Endometrium (tissue), 2 donors: ENCODE results near the gene RPL9.
"Not testable (repeated sequence)": the region's sequence is repeated elsewhere in the genome, so short reads cannot be mapped to it uniquely, and the experiment has no call there.

Source experiments
- FAIRE-seq: peaks from 2 replicates; lab custom pipeline; 2012; peaks lifted over from hg19 to GRCh38; lab: Jason Lieb, UNC
- donor health status: control.
- donor health status: control.

RPL9 gene

GRCh38 chr4:39458505-39459300 lies at the start of gene RPL9, which contains the start of gene LIAS:
Gene RPL9, minus strand, starts transcription at chr4:39458922. Its CDS starts 483 bp downstream, at chr4:39458439.
Gene LIAS, plus strand, starts transcription at chr4:39459056. Its CDS starts 62 bp downstream, at chr4:39459118.
- FAIRE-seq = peak; percentile 89

GRCh38 chr4:39505581-39505980 lies 46.9 kb upstream of the RPL9 start:
- FAIRE-seq = no peak

DNA sequence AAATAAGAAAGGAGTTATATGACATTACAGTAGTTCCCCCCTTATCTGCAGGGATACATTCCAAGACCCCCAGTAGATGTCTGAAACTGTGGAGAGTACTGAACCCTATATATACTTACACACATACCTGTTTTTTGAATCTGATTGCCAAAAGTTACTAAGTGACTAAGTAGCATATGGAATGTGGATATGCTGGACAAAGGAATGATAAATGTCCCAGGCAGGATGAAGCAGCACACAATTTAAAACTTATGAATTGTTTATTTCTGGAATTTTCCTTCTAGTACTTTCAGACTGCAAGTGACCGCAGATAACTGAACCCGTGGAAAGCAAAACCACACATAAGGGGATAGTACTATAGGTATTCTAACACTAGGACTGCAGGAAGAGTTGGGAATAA lies 45.8 kb upstream of the RPL9 start:
- FAIRE-seq = no peak

DNA sequence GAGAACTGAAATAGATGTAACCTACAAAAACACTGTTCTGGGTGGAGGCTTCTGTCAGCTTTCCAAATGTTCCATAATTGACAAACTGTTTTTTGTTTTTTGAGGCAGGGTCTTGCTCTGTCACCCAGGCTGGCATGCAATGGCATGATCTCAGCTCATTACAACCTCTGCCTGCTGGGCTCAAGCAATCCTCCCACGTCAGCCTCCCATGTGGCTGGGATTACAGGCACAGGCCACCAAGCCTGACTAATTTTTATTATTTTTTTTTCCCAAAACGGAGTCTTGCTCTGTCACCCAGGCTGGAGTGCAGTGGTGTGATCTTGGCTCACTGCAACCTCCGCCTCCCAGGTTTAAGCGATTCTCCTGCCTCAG lies 43.9 kb upstream of the RPL9 start:
- FAIRE-seq = not testable (repeated sequence)

- no peak for FAIRE-seq
Observed at GRCh38 chr4:39502019-39502663, 43.4 kb upstream of the RPL9 start.

GRCh38 chr4:39498727-39499020 lies 40.0 kb upstream of the RPL9 start:
- no peak for FAIRE-seq

- no peak for FAIRE-seq
Observed at GRCh38 chr4:39497909-39498726, 39.4 kb upstream of the RPL9 start.

- FAIRE-seq = no peak
Observed at GRCh38 chr4:39495446-39496213, 36.9 kb upstream of the RPL9 start.

DNA sequence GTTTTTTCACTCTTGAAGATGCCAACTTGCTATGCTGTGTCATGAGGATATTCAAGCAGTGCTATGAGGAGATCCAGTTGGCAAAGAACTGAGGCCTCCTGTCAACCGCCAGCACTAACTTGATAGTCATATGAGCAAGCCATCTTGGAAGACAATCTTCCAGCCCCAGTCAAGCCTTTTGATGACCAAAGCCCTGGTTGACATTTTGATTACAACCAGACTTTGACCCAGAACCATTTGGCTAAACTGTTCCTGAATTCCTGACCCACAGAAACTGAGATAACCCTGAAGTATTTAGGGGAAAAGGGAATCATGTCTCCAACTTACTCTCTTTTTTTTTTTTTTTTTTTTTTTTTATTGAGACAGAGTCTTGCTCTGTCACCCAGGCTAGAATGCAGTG lies 35.6 kb upstream of the RPL9 start:
- FAIRE-seq = no peak

GRCh38 chr4:39490322-39490721 lies 31.6 kb upstream of the RPL9 start:
- no peak for FAIRE-seq

GRCh38 chr4:39486221-39486804 lies 27.6 kb upstream of the RPL9 start:
- no peak for FAIRE-seq

- FAIRE-seq = no peak
Observed at GRCh38 chr4:39484582-39485272, 26.0 kb upstream of the RPL9 start.

DNA sequence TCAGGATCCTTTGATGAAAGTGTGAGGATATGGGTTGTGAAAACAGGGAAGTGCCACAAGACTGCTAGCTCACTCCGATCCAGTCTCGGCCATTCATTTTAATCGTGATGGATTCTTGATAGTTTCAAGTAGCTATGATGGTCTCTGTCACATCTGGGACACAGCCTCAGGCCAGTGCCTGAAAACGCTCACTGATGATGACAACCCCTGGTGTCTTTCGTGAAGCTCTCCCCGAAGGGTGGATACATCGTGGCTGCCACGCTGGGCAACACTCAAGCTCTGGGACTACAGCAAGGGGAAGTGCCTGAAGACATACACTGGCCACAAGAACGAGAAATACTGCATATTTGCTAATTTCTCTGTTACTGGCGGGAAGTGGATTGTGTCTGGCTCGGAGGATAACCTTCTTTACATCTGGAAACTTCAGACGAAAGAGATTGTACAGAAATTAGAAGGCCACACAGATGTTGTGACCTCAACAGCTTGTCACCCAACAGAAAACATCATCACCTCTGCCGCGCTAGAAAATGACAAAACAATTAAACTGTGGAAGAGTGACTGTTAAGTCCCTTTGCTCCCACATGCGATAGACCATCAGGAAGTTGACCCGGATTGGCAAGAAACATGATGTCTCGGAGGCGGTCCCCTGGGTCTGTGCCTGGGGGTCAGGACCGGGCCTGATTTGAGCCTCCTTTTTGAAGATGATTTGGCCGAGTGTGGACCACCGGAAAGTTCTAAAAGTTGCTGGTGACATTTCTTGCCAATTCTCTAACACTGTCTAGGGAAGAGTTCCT lies 22.4 kb upstream of the RPL9 start:
- FAIRE-seq = no peak

DNA sequence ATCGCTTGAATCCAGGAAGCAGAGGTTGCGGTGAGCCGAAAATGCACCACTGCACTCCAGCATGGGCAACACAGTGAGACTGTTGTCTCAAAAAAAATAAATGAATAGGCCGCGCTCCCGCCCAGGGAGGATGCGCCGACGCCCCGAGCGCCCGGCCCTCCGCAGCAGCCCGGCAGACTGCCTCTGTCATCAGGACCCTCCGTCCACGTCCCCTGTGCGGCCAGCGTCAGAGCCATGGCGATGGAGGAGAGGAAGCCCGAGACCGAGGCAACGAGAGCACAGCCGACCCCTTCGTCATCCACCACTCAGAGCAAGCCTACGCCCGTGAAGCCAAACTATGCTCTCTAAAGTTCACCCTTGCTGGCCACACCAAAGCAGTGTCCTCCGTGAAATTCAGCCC lies 21.5 kb upstream of the RPL9 start:
- FAIRE-seq = no peak

- no peak for FAIRE-seq
Observed at GRCh38 chr4:39476187-39476895, 17.6 kb upstream of the RPL9 start.

GRCh38 chr4:39472396-39472795 lies 13.7 kb upstream of the RPL9 start:
- FAIRE-seq = no peak

GRCh38 chr4:39470402-39470801 lies 11.7 kb upstream of the RPL9 start:
- FAIRE-seq = no peak

- peak; percentile 93 for FAIRE-seq
Observed at GRCh38 chr4:39469429-39470077, 10.8 kb upstream of the RPL9 start.

DNA sequence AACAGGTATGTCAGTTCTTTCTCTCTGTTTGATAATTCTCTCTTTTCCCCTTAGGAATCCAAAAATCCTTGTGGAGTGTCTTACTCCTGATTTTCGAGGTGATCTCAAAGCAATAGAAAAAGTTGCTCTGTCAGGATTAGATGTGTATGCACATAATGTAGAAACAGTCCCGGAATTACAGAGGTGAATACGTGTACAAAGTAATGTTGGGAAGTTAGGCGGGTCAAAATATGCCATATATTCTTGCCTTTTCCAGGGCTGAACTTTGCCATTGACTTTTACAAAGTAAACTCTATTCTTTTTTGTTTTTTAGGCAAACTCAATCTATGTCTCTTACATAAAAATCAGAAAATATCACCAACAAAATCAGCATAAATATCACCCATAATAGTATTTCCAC lies 8.7 kb upstream of the RPL9 start:
- no peak for FAIRE-seq
